Measurements from ENCODE around the gene KNSTRN. TPM values are rescaled to one million over a fixed set of nuclear protein-coding genes. Genes with fewer than 3 reads are reported as not detected.
A peak's percentile ranks its signal among the peaks of the same experiment; 100 is the strongest.

Gene KNSTRN
- total and polyA plus RNA-seq, 2 of the 4 experiments (the other 2 are of a cell fraction), result 33.1 to 73.5 TPM

- no peak overlapping the region for H3K23ac ChIP-seq (ENCODE audit: low read depth, low read length)
- H4K8ac ChIP-seq (ENCODE audit: low read depth in 2 of 2, low read length in 2 of 2), result peak overlapping the region in 1 of 2 experiments; percentile 86; a peak in 2 of 4 replicates
- H3K27ac ChIP-seq (ENCODE audit: insufficient read depth, low read length), result peak overlapping the region; percentile 85; the same call in 1 of the 2 replicates
- H3K27me3 ChIP-seq (ENCODE audit: control insufficient read depth, insufficient read depth, low read length), result no peaks in the 10 kb centered on the region
- H3K4ac ChIP-seq (ENCODE audit: low read depth, low read length), result peak overlapping the region; percentile 98
- H2BK20ac ChIP-seq (ENCODE audit: low read depth, low read length), result peak overlapping the region; percentile 53; the same call in 1 of the 2 replicates
- H4K5ac ChIP-seq (ENCODE audit: low read depth, low read length), result peak overlapping the region; percentile 14; the same call in 1 of the 2 replicates
- no peak overlapping the region for H3K4me3 ChIP-seq (ENCODE audit: insufficient read depth, low read depth, low read length)
- peak; percentile 18 for ATAC-seq (ENCODE audit: low read depth)
- H3K14ac ChIP-seq (replicated peaks; ENCODE audit: low read depth, low read length), result no peak overlapping the region; the same call in 1 of the 2 replicates
- peaks cover 24% of the 10 kb centered on the region for H3K4me1 ChIP-seq (ENCODE audit: control insufficient read depth, insufficient read depth, low read length)
- dilution Hi-C loops (cut with HindIII; ENCODE audit: low sequenced_read_pairs, unreplicated experiment), result no loop called here
- H3K56ac ChIP-seq (ENCODE audit: extremely low read depth, insufficient read depth, low read length), result no peak overlapping the region
- H3K9me3 ChIP-seq (ENCODE audit: control insufficient read depth, insufficient read depth, low read length), result no peaks in the 10 kb centered on the region
- H4K20me1 ChIP-seq (ENCODE audit: insufficient read depth, low read length), result no peaks in the 10 kb centered on the region
- H2BK5ac ChIP-seq (ENCODE audit: low read depth, low read length, poor library complexity, severe bottlenecking), result peak overlapping the region; percentile 96
- peaks cover 15% of the 10 kb centered on the region for H3K9me1 ChIP-seq (ENCODE audit: insufficient read depth, low read length)
- H2BK120ac ChIP-seq (ENCODE audit: low read depth, low read length), result peak overlapping the region; percentile 94; the same call in 1 of the 2 replicates
- intact Hi-C loops (cut with micrococcal nuclease), result loop anchor here (1.0 kb wide), 1 partner anchor 78 kb away; no protein-coding TSS in a partner anchor
- CTCF ChIA-PET, result interaction anchor here (0.6 to 2.8 kb wide), 11 partner anchors 10 to 119 kb away, joined by 3 to 15 read pairs (median 4); partner anchors contain the start of gene INAFM2
- H3K18ac ChIP-seq (ENCODE audit: low read depth, low read length), result no peak overlapping the region
- BruUV-seq (replicated peaks), result no TSS peak
- in situ Hi-C loops (cut with MboI; ENCODE audit: low sequenced_read_pairs), result no loop called here
- peak overlapping the region; percentile 28 for H2AK9ac ChIP-seq (replicated peaks; ENCODE audit: low read depth, low read length, poor library complexity)
- H2AK5ac ChIP-seq (ENCODE audit: low read depth, low read length), result peak overlapping the region; percentile 95
- peak; percentile 69 for DNase-seq
- peak overlapping the region; percentile 97; the same call in 1 of the 2 replicates for H4K91ac ChIP-seq (ENCODE audit: insufficient read depth, low read depth, low read length)
- 74% methylated on average over 6 of the region's 15 CpGs; no CpG with 5 or more reads in 1 of the 2 experiments for WGBS, 2 experiments (ENCODE audit: extremely low coverage in 2 of 2, insufficient read length in 1 of 2)
- no peak overlapping the region for H3K4me2 ChIP-seq (ENCODE audit: low read depth, low read length)
- H2BK15ac ChIP-seq (ENCODE audit: low read depth, low read length), result peak overlapping the region; percentile 69; the same call in 1 of the 3 replicates
- peak overlapping the region; percentile 82 for H2AFZ ChIP-seq (replicated peaks; ENCODE audit: low read length, poor library complexity)
- H3K36me3 ChIP-seq (ENCODE audit: control insufficient read depth, insufficient read depth, low read length), result no peaks in the 10 kb centered on the region
- H3K79me1 ChIP-seq (ENCODE audit: low read depth in 1 of 2, low read length in 2 of 2), result peaks cover 5 to 14% of the 10 kb centered on the region in 2 experiments; a peak in 3 of 4 replicates
- TF ChIP-seq RFX5 (IDR thresholded peaks at IDR 0.05; ENCODE audit: low read depth, low read length), result no peak
- TF ChIP-seq SMC3 (IDR thresholded peaks at IDR 0.05; ENCODE audit: low read depth, low read length), result peak; percentile 52
- TF ChIP-seq RAD21 (IDR thresholded peaks at IDR 0.05; ENCODE audit: low read length), result peak; percentile 71
- peak; percentile 80 for TF ChIP-seq CTCF (conservative IDR thresholded peaks at IDR 0.05; ENCODE audit: low read depth, low read length)
- peak; percentile 41; the same call in 1 of the 2 replicates for TF ChIP-seq MAZ (IDR thresholded peaks at IDR 0.05; ENCODE audit: borderline replicate concordance, low read depth, low read length)
- no peak for TF ChIP-seq MXI1 (IDR thresholded peaks at IDR 0.05; ENCODE audit: borderline replicate concordance, low read depth, low read length)
- POLR2A ChIA-PET (ENCODE audit: unreplicated experiment), result interaction anchor here (0.6 kb wide), 1 partner anchor 11 kb away, joined by 3 read pairs; no protein-coding TSS in a partner anchor
- H3K9ac ChIP-seq (ENCODE audit: low read depth, low read length), result no peak overlapping the region
Measured at GRCh38 chr15:40344631-40345120, 37.8 kb upstream of the KNSTRN start.
